Neural cell (in vitro differentiated cells): Measurements from ENCODE around the gene SPATA9. TPM values are rescaled to one million over a fixed set of nuclear protein-coding genes. Genes with fewer than 3 reads are reported as not detected.

Experiments used
- H2AFZ ChIP-seq: fragments of 200-600, 300-800 bp; sonication (generic), shearing (Covaris generic); 2 replicates; pipeline ENCODE4 v1.6.0; 2014; ENCODE audit warnings: low read depth, mild to moderate bottlenecking, antibody characterized with exemption, low read length, moderate library complexity
- H3F3A ChIP-seq: fragments of 200-600 bp; shearing (Covaris generic); 2 replicates; pipeline ENCODE4 v1.6.1; 2016; ENCODE audit warnings: mild to moderate bottlenecking, moderate library complexity, mixed read lengths, antibody characterized with exemption, low read length; ENCODE audit not compliant: insufficient read depth, poor library complexity, severe bottlenecking
- H3K27ac ChIP-seq: fragments of 200-600, 300-800 bp; sonication (generic), shearing (Covaris generic); 2 replicates; pipeline ENCODE4 v1.5.1; 2014; ENCODE audit warnings: mild to moderate bottlenecking, low read length, moderate library complexity
- H3K27me3 ChIP-seq: fragments of 300-800, 200-600 bp; sonication (generic), shearing (Covaris generic); 2 replicates; pipeline ENCODE4 v1.6.0; 2014; ENCODE audit warnings: mild to moderate bottlenecking, low read depth, low read length, moderate library complexity; ENCODE audit not compliant: insufficient read depth
- H3K36me3 ChIP-seq: fragments of 300-800, 200-600 bp; sonication (generic), shearing (Covaris generic); 2 replicates; pipeline ENCODE4 v1.5.1; 2014; ENCODE audit warnings: mild to moderate bottlenecking, antibody characterized with exemption, low read length, moderate library complexity; ENCODE audit not compliant: insufficient read depth
- H3K4me2 ChIP-seq: fragments of 300-800, 200-600 bp; sonication (generic), shearing (Covaris generic); 2 replicates; pipeline ENCODE4 v1.6.0; 2014; ENCODE audit warnings: mild to moderate bottlenecking, low read length
- H3K4me3 ChIP-seq: fragments of 300-800, 200-600 bp; sonication (generic), shearing (Covaris generic); 2 replicates; pipeline ENCODE4 v1.5.1; 2014; ENCODE audit warnings: mild to moderate bottlenecking, low read length, moderate library complexity
- H3K79me2 ChIP-seq: fragments of 200-600 bp; shearing (Covaris generic); replicated peaks from 2 replicates; pipeline ENCODE4 v1.6.0; 2014; ENCODE audit warnings: mild to moderate bottlenecking, low read length, moderate library complexity; ENCODE audit not compliant: insufficient read depth
- H3K9ac ChIP-seq: fragments of 300-800, 200-600 bp; sonication (generic), shearing (Covaris generic); 2 replicates; pipeline ENCODE4 v1.6.1; 2016; ENCODE audit warnings: mild to moderate bottlenecking, low read length, mixed read lengths
- H3K9me2 ChIP-seq: fragments of 200-600 bp; shearing (Covaris generic); 2 replicates; pipeline ENCODE4 v1.6.1; 2016; ENCODE audit warnings: mild to moderate bottlenecking, low read length, mixed read lengths; ENCODE audit not compliant: insufficient read depth
- H3K9me3 ChIP-seq: fragments of 200-600, 300-800 bp; sonication (generic), shearing (Covaris generic); 2 replicates; pipeline ENCODE4 v1.6.1; 2016; ENCODE audit warnings: mild to moderate bottlenecking, mixed run types, low read length, moderate library complexity, mixed read lengths
- H4K20me1 ChIP-seq: fragments of 200-600 bp; shearing (Covaris generic); 2 replicates; pipeline ENCODE4 v1.6.1; 2016; ENCODE audit warnings: mild to moderate bottlenecking, mixed run types; ENCODE audit not compliant: insufficient read depth
- EP300 ChIP-seq: fragments of 450-650 bp; conservative IDR thresholded peaks from 2 replicates; pipeline ENCODE4 v1.6.1; 2014; ENCODE audit warnings: antibody characterized with exemption, mild to moderate bottlenecking, moderate library complexity; ENCODE audit not compliant: poor library complexity, severe bottlenecking
- EZH2 ChIP-seq: fragments of 200-600, 300-800 bp; shearing (Covaris generic), sonication (generic); IDR thresholded peaks from 2 replicates; pipeline ENCODE4 v1.6.1; 2014; ENCODE audit warnings: antibody characterized with exemption, low read length, borderline replicate concordance, mild to moderate bottlenecking; ENCODE audit not compliant: insufficient read depth, poor library complexity, severe bottlenecking
- MXI1 ChIP-seq: fragments of 450-650 bp; conservative IDR thresholded peaks from 2 replicates; pipeline ENCODE4 v1.6.1; 2014; ENCODE audit warnings: antibody characterized with exemption, mild to moderate bottlenecking; ENCODE audit not compliant: poor library complexity, severe bottlenecking
- POLR2AphosphoS5 ChIP-seq: IDR thresholded peaks from 2 replicates; pipeline ENCODE4 v1.6.1; 2012
- RAD21 ChIP-seq: fragments of 450-650 bp; conservative IDR thresholded peaks from 2 replicates; pipeline ENCODE4 v1.6.1; 2014; ENCODE audit warnings: antibody characterized with exemption, mild to moderate bottlenecking, moderate library complexity
- SMC3 ChIP-seq: fragments of 450-650 bp; conservative IDR thresholded peaks from 2 replicates; pipeline ENCODE4 v1.6.1; 2014; ENCODE audit warnings: antibody characterized with exemption, mild to moderate bottlenecking, moderate library complexity; ENCODE audit not compliant: poor library complexity
- TAF1 ChIP-seq: IDR thresholded peaks from 2 replicates; pipeline ENCODE4 v1.6.1; 2012; ENCODE audit warnings: low read depth
- polyA plus RNA-seq: library from polyadenylated mRNA; depleted of rRNA; stranded (reverse); fragments of >200 nt; gene quantifications from 2 replicates; pipeline ENCODE4 v1.2.3, GENCODE V29; 2014
- TF ChIP-seq, protein P1 (sequence below): IDR thresholded peaks from 2 replicates; pipeline ENCODE4 v1.6.1; 2012; ENCODE audit warnings: borderline replicate concordance
- TF ChIP-seq, protein P2 (sequence below): fragments of 450-650 bp; IDR thresholded peaks from 2 replicates; pipeline ENCODE4 v1.5.1; 2014; ENCODE audit warnings: antibody characterized with exemption, mild to moderate bottlenecking, moderate library complexity; ENCODE audit not compliant: poor library complexity, severe bottlenecking

Gene SPATA9
- polyA plus RNA-seq, 1 donor from 2014 or later, result 5.8 TPM

GRCh38 chr5:95654196-95654595 is 28.6 kb downstream of the SPATA9 start:
- Histone ChIP-seq H3K9ac (no peak overlapping the region), H4K20me1 (no peaks in the 10 kb centered on the region), H3K9me2 (no peaks in the 10 kb centered on the region), H3K36me3 (no peaks in the 10 kb centered on the region), H3K27ac (no peak overlapping the region), H3K9me3 (no peaks in the 10 kb centered on the region), H3K79me2 (no peaks in the 10 kb centered on the region), H3K27me3 (no peaks in the 10 kb centered on the region), H3K4me3 (no peak overlapping the region), H2AFZ (no peak overlapping the region), H3F3A (no peaks in the 10 kb centered on the region), H3K4me2 (no peak overlapping the region)
- TF ChIP-seq POLR2AphosphoS5 (no peak), RAD21 (no peak), SMC3 (no peak), EZH2 (no peak), TAF1 (no peak), MXI1 (no peak), EP300 (no peak)
- TF ChIP-seq, protein P1, sequence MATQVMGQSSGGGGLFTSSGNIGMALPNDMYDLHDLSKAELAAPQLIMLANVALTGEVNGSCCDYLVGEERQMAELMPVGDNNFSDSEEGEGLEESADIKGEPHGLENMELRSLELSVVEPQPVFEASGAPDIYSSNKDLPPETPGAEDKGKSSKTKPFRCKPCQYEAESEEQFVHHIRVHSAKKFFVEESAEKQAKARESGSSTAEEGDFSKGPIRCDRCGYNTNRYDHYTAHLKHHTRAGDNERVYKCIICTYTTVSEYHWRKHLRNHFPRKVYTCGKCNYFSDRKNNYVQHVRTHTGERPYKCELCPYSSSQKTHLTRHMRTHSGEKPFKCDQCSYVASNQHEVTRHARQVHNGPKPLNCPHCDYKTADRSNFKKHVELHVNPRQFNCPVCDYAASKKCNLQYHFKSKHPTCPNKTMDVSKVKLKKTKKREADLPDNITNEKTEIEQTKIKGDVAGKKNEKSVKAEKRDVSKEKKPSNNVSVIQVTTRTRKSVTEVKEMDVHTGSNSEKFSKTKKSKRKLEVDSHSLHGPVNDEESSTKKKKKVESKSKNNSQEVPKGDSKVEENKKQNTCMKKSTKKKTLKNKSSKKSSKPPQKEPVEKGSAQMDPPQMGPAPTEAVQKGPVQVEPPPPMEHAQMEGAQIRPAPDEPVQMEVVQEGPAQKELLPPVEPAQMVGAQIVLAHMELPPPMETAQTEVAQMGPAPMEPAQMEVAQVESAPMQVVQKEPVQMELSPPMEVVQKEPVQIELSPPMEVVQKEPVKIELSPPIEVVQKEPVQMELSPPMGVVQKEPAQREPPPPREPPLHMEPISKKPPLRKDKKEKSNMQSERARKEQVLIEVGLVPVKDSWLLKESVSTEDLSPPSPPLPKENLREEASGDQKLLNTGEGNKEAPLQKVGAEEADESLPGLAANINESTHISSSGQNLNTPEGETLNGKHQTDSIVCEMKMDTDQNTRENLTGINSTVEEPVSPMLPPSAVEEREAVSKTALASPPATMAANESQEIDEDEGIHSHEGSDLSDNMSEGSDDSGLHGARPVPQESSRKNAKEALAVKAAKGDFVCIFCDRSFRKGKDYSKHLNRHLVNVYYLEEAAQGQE, result no peak
- TF ChIP-seq, protein P2, sequence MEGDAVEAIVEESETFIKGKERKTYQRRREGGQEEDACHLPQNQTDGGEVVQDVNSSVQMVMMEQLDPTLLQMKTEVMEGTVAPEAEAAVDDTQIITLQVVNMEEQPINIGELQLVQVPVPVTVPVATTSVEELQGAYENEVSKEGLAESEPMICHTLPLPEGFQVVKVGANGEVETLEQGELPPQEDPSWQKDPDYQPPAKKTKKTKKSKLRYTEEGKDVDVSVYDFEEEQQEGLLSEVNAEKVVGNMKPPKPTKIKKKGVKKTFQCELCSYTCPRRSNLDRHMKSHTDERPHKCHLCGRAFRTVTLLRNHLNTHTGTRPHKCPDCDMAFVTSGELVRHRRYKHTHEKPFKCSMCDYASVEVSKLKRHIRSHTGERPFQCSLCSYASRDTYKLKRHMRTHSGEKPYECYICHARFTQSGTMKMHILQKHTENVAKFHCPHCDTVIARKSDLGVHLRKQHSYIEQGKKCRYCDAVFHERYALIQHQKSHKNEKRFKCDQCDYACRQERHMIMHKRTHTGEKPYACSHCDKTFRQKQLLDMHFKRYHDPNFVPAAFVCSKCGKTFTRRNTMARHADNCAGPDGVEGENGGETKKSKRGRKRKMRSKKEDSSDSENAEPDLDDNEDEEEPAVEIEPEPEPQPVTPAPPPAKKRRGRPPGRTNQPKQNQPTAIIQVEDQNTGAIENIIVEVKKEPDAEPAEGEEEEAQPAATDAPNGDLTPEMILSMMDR, result no peak

GRCh38 chr5:95652849-95653248 is 29.9 kb downstream of the SPATA9 start:
- no peaks in the 10 kb centered on the region for H3K9me3 ChIP-seq
- H3K36me3 ChIP-seq, result no peaks in the 10 kb centered on the region
- no peaks in the 10 kb centered on the region for H4K20me1 ChIP-seq
- H3K27me3 ChIP-seq, result no peaks in the 10 kb centered on the region
- no peak overlapping the region for H3K4me2 ChIP-seq
- H3K9me2 ChIP-seq, result no peaks in the 10 kb centered on the region
- H3K79me2 ChIP-seq, result no peaks in the 10 kb centered on the region
- H3F3A ChIP-seq, result no peaks in the 10 kb centered on the region
- no peak overlapping the region for H3K4me3 ChIP-seq
- TF ChIP-seq, protein P2, result no peak
- TF ChIP-seq EZH2 (no peak), EP300 (no peak), MXI1 (no peak), POLR2AphosphoS5 (no peak)
- no peak overlapping the region for H3K27ac ChIP-seq
- H3K9ac ChIP-seq, result no peak overlapping the region
- no peak overlapping the region for H2AFZ ChIP-seq
